ENCODE measurements around the gene ZC3H11A. TPM values are rescaled to one million over a fixed set of nuclear protein-coding genes. Genes with fewer than 3 reads are reported as not detected.

ZC3H11A gene
- 98.8 and 127 TPM in 2 replicates for total RNA-seq

GRCh38 chr1:203795441-203796235, at the start of gene ZC3H11A, which contains the start of gene ZBED6:
Gene ZC3H11A, plus strand, starts transcription at chr1:203795623. Its CDS starts 21,448 bp downstream, at chr1:203817071.
Gene ZBED6, plus strand, starts transcription at chr1:203795623. Its CDS starts 1,900 bp downstream, at chr1:203797523.

GRCh38 chr1:203765029-203765837, 30.2 kb upstream of the ZC3H11A start, which contains the start of gene LAX1:
Gene LAX1, plus strand, starts transcription at chr1:203765183. Its CDS starts 383 bp downstream, at chr1:203765566.

Other genes with a start within 250 kb of the ZC3H11A start
- 46.8 and 194 TPM in 2 replicates for gene ATP2B4, start 168.8 kb upstream of the ZC3H11A start, total RNA-seq
- under 0.01 and 0.07 TPM in 2 replicates for gene LAX1, start 30.4 kb upstream of the ZC3H11A start, total RNA-seq
- gene ZBED6, start within 50 bp of the ZC3H11A start, total RNA-seq = 7.5 and 8.6 TPM in 2 replicates
- 34.5 and 40.0 TPM in 2 replicates for gene SNRPE, start 66.0 kb downstream of the ZC3H11A start, total RNA-seq

All from nasal cavity respiratory epithelium epithelial cell of viscerocranial mucosa (primary cell).